HepG2 (cell line): ENCODE measurements around the gene ARHGEF12. TPM values are rescaled to one million over a fixed set of nuclear protein-coding genes. Genes with fewer than 3 reads are reported as not detected.

Experiments used
- SIX4 ChIP-seq: sonication (generic); formaldehyde crosslinking; IDR thresholded peaks from 2 replicates; pipeline ENCODE4 v1.4.0; 2020; ENCODE audit warnings: missing genetic modification reagents
- ZNF614 ChIP-seq: IDR thresholded peaks from 2 replicates; pipeline ENCODE4 v1.6.1; 2018; ENCODE audit warnings: missing biosample characterization, missing genetic modification reagents, inconsistent platforms, borderline replicate concordance
- polyA plus RNA-seq, 8 experiments: library from polyadenylated mRNA; depleted of rRNA in 3 of 8; stranded (reverse) in 7 of 8; unstranded in 1 of 8; fragments of >200 nt; fragmentation: Illumina TruSeq in 4 of 8; extraction: Trizol in 4 of 8; gene quantifications; 2 replicates each; pipeline versions ENCODE4 v1.2.1 to v1.2.3, GENCODE V29; 2011 to 2016; ENCODE audit warnings: low read depth in 4 of 8, missing spikeins in 1 of 8, mixed read lengths in 1 of 8; ENCODE audit not compliant: insufficient read depth in 1 of 8
- total RNA-seq, 5 experiments: library from RNA; depleted of rRNA; stranded (reverse); fragments of >200 nt; fragmentation: Illumina TruSeq; extraction: Trizol; gene quantifications; 2 replicates each; pipeline ENCODE4 v1.2.3, GENCODE V29; 2016; ENCODE audit warnings: low read depth in 1 of 5
- TF ChIP-seq, protein P1 (sequence below): sonication (generic); formaldehyde crosslinking; IDR thresholded peaks from 2 replicates; pipeline ENCODE4 v1.5.1; 2020; ENCODE audit warnings: missing genetic modification reagents, mild to moderate bottlenecking, borderline replicate concordance
- TF ChIP-seq, protein P2 (sequence below): sonication (generic); formaldehyde crosslinking; IDR thresholded peaks from 2 replicates; pipeline ENCODE4 v1.5.0; 2020; ENCODE audit warnings: mild to moderate bottlenecking, missing genetic modification reagents, moderate library complexity
- TF ChIP-seq, protein P3 (sequence below): sonication (generic); formaldehyde crosslinking; IDR thresholded peaks from 2 replicates; pipeline ENCODE4 v1.4.0; 2020; ENCODE audit warnings: missing genetic modification reagents, borderline replicate concordance
- TF ChIP-seq, protein P4 (sequence below): sonication (generic); formaldehyde crosslinking; IDR thresholded peaks from 2 replicates; pipeline ENCODE4 v1.4.0; 2020; ENCODE audit warnings: missing genetic modification reagents
- TF ChIP-seq, protein P5 (sequence below): sonication (generic); formaldehyde crosslinking; IDR thresholded peaks from 2 replicates; pipeline ENCODE4 v1.4.0; 2020; ENCODE audit warnings: missing genetic modification reagents, borderline replicate concordance

The ARHGEF12 gene
- total and polyA plus RNA-seq, 2 of the 13 experiments (the other 11 are each of a cell fraction or from before 2014, with no cell fraction given) = 17.9 to 54.4 TPM

DNA sequence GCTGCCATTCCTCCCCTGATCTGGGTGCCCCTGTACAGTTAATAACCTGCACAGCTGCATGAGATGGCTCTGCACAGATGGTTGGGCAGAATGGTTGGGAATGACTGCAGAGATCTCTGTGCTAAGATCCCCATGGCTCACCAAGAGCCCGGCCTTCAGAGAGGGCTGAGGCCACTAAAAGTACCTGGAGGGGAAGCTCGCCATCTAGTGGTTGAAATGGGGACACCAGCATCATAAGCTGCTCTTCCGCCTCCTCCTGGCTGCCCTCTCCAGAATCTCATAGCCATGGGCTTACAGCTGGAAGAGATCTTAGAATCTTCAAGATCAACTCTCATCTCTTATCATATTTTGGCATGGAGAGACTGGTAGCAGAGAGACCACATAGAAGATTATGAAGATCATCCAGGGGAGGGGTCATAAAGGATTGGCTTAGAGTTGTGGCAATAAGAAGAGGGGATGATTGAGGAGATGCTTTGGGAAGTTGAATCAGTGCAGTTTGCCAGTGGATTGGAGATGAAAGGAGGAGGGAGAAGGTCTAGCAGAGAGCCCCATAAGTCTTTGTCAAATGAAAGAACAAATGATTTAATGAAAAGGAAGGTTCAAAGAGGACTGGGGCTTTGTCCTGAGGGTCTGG is 33.1 kb upstream of the ARHGEF12 start (continued):
- TF ChIP-seq, protein P1, sequence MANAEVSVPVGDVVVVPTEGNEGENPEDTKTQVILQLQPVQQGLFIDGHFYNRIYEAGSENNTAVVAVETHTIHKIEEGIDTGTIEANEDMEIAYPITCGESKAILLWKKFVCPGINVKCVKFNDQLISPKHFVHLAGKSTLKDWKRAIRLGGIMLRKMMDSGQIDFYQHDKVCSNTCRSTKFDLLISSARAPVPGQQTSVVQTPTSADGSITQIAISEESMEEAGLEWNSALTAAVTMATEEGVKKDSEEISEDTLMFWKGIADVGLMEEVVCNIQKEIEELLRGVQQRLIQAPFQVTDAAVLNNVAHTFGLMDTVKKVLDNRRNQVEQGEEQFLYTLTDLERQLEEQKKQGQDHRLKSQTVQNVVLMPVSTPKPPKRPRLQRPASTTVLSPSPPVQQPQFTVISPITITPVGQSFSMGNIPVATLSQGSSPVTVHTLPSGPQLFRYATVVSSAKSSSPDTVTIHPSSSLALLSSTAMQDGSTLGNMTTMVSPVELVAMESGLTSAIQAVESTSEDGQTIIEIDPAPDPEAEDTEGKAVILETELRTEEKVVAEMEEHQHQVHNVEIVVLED (CRISPR knock-in tag) = no peak
- TF ChIP-seq, protein P2, sequence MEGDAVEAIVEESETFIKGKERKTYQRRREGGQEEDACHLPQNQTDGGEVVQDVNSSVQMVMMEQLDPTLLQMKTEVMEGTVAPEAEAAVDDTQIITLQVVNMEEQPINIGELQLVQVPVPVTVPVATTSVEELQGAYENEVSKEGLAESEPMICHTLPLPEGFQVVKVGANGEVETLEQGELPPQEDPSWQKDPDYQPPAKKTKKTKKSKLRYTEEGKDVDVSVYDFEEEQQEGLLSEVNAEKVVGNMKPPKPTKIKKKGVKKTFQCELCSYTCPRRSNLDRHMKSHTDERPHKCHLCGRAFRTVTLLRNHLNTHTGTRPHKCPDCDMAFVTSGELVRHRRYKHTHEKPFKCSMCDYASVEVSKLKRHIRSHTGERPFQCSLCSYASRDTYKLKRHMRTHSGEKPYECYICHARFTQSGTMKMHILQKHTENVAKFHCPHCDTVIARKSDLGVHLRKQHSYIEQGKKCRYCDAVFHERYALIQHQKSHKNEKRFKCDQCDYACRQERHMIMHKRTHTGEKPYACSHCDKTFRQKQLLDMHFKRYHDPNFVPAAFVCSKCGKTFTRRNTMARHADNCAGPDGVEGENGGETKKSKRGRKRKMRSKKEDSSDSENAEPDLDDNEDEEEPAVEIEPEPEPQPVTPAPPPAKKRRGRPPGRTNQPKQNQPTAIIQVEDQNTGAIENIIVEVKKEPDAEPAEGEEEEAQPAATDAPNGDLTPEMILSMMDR = peak; percentile 93
- TF ChIP-seq ZNF614 (CRISPR knock-in tag) (no peak), SIX4 (no peak)
- TF ChIP-seq, protein P3, sequence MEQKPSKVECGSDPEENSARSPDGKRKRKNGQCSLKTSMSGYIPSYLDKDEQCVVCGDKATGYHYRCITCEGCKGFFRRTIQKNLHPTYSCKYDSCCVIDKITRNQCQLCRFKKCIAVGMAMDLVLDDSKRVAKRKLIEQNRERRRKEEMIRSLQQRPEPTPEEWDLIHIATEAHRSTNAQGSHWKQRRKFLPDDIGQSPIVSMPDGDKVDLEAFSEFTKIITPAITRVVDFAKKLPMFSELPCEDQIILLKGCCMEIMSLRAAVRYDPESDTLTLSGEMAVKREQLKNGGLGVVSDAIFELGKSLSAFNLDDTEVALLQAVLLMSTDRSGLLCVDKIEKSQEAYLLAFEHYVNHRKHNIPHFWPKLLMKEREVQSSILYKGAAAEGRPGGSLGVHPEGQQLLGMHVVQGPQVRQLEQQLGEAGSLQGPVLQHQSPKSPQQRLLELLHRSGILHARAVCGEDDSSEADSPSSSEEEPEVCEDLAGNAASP (CRISPR knock-in tag) = peak; percentile 32; the same call in 1 of the 2 replicates
- TF ChIP-seq, protein P4, sequence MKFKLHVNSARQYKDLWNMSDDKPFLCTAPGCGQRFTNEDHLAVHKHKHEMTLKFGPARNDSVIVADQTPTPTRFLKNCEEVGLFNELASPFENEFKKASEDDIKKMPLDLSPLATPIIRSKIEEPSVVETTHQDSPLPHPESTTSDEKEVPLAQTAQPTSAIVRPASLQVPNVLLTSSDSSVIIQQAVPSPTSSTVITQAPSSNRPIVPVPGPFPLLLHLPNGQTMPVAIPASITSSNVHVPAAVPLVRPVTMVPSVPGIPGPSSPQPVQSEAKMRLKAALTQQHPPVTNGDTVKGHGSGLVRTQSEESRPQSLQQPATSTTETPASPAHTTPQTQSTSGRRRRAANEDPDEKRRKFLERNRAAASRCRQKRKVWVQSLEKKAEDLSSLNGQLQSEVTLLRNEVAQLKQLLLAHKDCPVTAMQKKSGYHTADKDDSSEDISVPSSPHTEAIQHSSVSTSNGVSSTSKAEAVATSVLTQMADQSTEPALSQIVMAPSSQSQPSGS (CRISPR knock-in tag) = no peak
- TF ChIP-seq, protein P5, sequence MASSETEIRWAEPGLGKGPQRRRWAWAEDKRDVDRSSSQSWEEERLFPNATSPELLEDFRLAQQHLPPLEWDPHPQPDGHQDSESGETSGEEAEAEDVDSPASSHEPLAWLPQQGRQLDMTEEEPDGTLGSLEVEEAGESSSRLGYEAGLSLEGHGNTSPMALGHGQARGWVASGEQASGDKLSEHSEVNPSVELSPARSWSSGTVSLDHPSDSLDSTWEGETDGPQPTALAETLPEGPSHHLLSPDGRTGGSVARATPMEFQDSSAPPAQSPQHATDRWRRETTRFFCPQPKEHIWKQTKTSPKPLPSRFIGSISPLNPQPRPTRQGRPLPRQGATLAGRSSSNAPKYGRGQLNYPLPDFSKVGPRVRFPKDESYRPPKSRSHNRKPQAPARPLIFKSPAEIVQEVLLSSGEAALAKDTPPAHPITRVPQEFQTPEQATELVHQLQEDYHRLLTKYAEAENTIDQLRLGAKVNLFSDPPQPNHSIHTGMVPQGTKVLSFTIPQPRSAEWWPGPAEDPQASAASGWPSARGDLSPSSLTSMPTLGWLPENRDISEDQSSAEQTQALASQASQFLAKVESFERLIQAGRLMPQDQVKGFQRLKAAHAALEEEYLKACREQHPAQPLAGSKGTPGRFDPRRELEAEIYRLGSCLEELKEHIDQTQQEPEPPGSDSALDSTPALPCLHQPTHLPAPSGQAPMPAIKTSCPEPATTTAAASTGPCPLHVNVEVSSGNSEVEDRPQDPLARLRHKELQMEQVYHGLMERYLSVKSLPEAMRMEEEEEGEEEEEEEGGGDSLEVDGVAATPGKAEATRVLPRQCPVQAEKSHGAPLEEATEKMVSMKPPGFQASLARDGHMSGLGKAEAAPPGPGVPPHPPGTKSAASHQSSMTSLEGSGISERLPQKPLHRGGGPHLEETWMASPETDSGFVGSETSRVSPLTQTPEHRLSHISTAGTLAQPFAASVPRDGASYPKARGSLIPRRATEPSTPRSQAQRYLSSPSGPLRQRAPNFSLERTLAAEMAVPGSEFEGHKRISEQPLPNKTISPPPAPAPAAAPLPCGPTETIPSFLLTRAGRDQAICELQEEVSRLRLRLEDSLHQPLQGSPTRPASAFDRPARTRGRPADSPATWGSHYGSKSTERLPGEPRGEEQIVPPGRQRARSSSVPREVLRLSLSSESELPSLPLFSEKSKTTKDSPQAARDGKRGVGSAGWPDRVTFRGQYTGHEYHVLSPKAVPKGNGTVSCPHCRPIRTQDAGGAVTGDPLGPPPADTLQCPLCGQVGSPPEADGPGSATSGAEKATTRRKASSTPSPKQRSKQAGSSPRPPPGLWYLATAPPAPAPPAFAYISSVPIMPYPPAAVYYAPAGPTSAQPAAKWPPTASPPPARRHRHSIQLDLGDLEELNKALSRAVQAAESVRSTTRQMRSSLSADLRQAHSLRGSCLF (CRISPR knock-in tag) = no peak
